ENCODE data around the gene GARS1.

DNA sequence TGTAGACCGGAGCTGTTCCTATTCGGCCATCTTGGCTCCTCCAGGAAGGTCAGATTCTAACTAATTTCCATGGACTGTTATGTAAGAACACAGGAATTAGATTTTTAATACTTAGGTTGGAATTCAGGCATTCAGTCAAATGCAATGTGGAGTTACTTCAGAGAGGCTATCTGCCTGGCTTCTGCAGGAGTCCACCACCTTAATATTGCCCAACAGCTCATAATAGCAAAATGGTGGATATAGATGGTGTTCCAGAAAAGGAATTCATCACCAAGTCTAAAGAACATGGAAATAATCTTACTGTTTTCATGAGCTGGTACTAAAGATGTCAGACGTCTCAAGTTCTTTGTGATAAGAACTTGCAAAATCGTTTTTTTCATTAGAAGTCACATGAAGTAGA is 48.1 kb downstream of the GARS1 start:
- TF ChIP-seq, protein P1, sequence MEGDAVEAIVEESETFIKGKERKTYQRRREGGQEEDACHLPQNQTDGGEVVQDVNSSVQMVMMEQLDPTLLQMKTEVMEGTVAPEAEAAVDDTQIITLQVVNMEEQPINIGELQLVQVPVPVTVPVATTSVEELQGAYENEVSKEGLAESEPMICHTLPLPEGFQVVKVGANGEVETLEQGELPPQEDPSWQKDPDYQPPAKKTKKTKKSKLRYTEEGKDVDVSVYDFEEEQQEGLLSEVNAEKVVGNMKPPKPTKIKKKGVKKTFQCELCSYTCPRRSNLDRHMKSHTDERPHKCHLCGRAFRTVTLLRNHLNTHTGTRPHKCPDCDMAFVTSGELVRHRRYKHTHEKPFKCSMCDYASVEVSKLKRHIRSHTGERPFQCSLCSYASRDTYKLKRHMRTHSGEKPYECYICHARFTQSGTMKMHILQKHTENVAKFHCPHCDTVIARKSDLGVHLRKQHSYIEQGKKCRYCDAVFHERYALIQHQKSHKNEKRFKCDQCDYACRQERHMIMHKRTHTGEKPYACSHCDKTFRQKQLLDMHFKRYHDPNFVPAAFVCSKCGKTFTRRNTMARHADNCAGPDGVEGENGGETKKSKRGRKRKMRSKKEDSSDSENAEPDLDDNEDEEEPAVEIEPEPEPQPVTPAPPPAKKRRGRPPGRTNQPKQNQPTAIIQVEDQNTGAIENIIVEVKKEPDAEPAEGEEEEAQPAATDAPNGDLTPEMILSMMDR (IDR thresholded peaks at IDR 0.05; ENCODE audit: low read length), result no peak
- TF ChIP-seq EZH2 (IDR thresholded peaks at IDR 0.05; ENCODE audit: borderline replicate concordance, low read length), result no peak
